COR-L47 (cell line): ENCODE measurements around the gene STMN3.
A peak's percentile ranks its signal among the peaks of the same experiment; 100 is the strongest.

ENCODE experiments used
- DNase-seq: peaks from one replicate; lab custom pipeline; 2025; lab: John Stamatoyannopoulos, UW

STMN3 gene

DNA sequence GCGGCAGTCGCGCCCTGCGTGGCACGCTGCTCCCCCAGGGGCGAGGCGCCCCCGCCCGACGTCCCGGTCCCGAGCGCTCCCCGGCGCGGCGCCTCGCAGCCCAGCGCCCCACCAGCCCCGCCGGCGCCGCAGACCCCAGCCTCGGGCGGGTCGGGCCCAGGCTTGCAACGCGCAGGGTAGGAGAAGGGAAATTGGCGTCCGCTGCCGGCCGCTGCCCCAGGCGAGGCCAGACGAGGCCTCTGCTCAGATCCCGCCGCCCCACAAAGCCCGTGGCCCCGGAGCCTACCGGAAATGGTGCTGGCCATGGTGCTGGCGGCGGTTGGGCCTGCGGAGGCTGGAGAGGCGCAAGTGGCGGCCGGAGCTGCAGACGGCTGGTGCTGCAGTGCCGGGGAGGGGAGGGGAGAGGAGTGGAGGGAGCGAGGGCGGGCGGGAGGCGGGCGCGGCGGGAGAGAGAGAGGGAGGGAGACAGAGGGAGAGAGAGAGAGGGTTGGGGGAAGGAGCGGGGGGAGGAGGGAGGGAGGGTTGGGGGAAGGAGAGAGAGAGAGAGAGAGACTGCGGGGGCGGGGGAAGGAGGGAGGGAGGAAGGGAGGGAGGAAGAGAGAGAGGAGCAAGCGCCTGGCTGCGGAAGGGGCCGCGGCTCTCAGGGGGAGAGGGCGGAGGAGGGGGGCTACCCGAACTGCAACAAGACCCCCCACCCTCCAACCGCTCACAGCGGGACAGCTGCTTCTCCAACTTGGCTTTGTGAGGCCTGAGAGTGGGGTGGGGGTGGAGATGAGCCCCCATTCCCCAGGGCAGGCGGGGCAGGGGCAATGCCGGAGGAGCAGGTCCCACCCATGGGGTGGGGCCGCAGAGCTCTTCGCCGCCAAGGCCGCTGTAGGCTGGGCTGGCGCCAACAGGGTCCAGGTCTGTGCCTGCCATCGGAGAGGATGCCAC lies at the start of gene STMN3:
TSS of gene STMN3 (minus strand) at position 384 of the 933 bp plus-strand sequence. CDS start at position 305, 79 bp downstream.
- peak; percentile 85 for DNase-seq

DNA sequence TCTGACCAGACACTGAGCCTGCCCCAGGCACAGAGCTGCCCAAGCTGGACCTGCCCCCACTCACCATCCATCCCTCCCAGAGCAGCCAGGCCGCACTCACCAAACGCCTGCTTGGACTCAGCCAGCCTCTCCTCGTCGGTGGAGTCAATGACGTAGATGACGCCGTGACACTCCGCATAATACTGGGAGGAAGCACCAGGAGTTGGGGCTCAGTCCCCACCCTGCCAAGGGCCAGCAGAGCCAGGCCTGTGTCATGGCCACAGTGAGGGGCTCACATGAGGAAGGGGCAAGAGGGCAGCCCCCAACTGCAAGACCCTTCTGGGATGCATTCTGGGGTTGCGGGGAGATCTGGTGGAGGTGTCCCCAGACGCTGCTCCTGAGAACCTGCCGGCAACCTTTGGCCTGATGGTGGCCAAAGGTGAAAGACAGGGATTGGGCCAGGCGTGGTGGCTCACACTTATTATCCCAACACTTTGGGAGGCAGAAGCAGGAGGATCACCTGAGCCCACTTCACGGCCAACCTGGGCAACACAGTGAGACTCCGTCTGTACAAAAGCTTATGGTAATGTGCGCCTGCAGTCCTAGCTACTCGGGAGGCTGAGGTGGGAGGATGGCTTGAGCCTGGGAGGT lies 48.9 kb upstream of the STMN3 start:
- no peak for DNase-seq

DNA sequence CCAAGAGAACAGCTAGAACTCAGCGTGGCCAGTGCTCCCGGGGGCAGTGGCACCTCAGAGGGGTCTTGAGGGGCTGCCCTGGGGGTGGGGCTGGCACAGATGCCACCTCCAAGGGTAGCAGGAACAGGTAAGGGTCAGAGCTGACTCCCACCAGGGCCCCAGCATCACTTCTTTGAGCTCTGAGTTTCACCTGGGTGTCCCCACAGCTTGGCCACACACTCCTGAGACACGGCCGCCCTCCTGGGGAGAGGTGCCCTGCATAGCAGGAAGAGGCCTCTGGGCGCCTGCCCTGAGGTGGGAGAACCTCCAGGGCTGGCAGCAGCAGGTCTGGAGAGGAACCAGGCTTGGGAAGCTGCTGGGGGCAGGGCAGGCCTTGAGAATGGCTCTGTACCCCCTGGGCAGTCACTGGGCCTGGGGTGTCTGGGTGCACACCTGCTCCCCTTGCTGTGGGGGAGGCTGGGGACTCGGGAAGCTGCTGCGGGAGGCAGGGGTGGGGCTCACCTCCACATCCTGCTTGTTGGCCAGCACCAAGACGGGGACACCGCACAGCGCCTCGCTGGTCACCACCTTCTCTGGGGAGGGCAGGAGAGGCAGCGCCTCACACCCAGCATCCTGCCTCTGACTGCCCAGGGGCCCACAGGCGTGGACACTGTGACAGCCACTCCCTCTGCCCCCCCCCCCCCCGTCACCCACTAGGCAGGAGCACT lies 48.3 kb upstream of the STMN3 start:
- no peak for DNase-seq

GRCh38 chr20:63701051-63701328 lies 47.8 kb upstream of the STMN3 start:
- no peak for DNase-seq

DNA sequence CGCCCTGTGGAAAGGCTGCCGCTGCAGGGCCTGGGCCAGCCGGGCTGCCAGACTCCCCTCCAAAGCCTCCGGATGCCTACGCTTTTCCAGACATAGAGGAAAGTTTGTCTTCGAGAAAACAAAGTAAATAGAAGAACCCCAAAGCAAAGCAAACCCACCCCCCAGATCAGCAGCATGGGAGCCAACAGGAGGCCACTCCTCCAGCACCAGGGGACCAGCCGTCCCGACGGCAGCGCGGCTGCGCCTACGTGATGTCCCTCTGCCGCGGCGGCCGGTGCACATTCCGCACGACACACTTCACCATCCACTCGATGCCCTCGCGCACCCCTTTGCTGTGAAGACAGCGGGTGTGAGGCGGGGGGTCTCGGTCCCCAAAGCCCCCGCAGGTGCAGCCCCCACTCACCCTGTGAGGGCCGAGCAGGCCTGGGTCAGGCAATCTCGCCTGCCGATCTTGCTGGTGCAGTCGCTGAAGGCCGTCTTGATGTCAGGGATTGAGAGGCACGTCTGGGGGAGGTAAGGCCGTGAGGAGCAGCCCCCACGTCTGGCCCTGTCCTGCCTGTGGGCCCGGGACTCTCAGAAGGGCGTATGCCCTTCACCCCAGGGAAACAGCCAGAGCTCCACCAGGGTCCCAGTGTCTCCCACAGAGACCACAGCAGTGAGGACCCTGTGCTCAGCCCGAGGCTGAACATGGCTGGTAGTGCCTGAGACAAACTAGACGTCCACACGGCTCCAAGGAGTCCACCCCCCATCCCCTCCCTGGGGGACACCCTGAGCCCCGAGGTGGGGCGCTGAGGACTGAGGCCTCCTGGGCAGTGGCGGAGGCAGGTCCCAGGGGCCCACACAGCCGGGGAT lies 47.2 kb upstream of the STMN3 start:
- no peak for DNase-seq

GRCh38 chr20:63699466-63700198 lies 46.4 kb upstream of the STMN3 start:
- no peak for DNase-seq

DNA sequence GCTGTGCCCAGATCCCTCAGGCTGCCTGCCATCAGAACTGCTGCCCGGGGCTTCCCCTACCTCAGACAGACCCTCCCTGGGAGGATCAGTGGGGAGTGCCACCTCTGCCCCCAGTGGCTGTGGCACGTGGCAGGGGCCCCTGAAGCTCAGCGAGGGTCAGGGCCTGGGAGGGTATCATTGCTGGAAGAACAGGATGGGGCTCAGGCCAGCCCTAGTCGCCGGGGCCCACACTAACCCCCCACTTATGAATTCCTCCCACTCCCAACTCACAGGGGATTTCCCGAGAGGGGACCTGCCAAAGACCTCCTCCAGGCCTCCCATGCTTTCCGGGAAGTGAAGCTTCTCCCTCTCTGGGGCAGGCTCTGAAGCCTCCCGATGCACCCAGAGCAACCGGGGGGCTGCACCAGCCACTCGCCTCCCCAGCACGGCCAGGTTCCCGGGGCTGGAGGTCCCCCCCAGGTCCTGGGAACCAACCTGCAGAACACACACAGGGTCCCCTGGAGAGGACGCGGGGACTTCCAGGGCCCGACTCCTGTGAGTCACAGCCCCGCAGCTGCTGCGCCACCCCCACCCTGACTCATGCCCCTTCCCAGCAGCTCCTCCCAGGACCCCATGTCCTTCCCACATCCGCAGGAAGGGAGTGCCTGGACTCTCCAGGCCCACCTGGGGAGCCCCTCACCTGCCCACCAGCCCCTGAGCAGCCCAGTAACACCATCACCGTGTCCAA lies 45.7 kb upstream of the STMN3 start:
- DNase-seq, result no peak

DNA sequence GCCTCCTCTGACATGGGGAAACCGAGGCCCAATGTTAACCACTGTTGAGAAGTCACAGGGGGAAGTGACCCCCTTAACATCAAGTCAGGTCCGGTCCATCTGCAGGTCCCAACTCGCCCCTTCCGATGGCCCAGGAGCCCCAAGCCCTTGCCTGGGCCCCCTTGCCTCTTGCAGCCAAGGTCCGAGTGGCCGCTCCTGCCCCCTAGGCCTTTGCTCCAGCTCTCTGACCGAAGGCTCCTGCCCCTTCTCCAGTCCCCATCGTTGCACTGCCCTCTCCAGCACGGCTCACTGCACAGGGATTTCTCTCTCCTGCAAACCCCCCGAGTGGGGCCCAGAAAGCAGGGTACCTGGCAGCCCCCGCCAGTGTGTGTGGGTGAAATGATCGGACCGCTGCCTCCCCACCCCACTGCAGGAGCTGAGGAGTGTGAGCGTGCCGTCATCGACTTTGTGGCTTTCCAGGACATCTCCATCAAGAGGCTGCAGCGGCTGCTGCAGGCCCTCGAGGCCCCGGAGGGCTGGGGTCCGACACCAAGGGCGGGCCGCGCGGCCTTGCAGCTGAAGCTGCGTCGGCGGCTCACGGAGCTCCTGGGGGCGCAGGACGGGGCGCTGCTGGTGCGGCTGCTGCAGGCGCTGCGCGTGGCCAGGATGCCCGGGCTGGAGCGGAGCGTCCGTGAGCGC lies 44.8 kb upstream of the STMN3 start:
- DNase-seq, result no peak

GRCh38 chr20:63697357-63697867 lies 44.2 kb upstream of the STMN3 start:
- no peak for DNase-seq

GRCh38 chr20:63696628-63697356 lies 43.6 kb upstream of the STMN3 start, which contains the start of gene TNFRSF6B:
TSS of gene TNFRSF6B (plus strand) at chr20:63696652. CDS start at chr20:63696768, 116 bp downstream.
- DNase-seq, result no peak

- DNase-seq, result no peak
Measured at GRCh38 chr20:63696306-63696627, 43.0 kb upstream of the STMN3 start.

GRCh38 chr20:63695424-63696305 lies 42.4 kb upstream of the STMN3 start:
- DNase-seq, result no peak

DNA sequence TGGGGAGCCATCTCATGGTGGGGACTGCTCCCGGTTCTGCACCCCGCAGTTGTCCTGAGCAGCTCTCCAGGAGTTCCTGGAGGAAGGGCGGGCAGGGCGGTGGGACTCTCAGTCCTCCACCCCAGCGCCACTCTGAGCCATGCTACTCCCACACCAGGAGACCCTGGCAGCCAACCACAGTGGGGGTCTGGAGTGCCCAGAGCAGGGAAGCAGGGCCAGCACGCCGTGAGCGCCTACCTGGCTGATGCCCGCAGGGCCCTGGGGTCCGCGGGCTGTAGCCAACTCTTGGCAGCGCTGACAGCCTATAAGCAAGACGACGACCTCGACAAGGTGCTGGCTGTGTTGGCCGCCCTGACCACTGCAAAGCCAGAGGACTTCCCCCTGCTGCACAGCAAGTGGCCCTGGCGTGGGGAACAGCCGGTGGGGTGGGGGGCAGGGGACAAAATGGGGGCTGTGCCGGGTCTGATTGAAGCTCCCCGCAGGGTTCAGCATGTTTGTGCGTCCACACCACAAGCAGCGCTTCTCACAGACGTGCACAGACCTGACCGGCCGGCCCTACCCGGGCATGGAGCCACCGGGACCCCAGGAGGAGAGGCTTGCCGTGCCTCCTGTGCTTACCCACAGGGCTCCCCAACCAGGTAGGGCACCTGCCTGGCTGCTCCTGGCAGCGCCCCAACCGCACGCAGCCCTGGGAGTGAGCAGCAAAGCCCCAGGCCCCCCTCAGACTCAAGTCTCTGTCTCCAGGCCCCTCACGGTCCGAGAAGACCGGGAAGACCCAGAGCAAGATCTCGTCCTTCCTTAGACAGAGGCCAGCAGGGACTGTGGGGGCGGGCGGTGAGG lies 41.6 kb upstream of the STMN3 start:
- no peak for DNase-seq

- DNase-seq, result no peak
Measured at GRCh38 chr20:63693733-63694583, 40.7 kb upstream of the STMN3 start.

GRCh38 chr20:63693083-63693732 lies 40.0 kb upstream of the STMN3 start:
- DNase-seq, result no peak
